ENCODE measurements around the gene SOHLH1. TPM values are rescaled to one million over a fixed set of nuclear protein-coding genes. Genes with fewer than 3 reads are reported as not detected.

SOHLH1 gene
- total and polyA plus RNA-seq, 10 donors: 0.07 to 0.10 TPM; not detected in 8

- Histone ChIP-seq H3K4me3 (no peak overlapping the region), H3K27me3 (replicated peaks in 1 of 7) (peaks cover 0 to 36% (median 0%) of the 10 kb centered on the region in 7 donors), H3K4me1 (no peaks in the 10 kb centered on the region), H3K27ac (no peak overlapping the region), H3K36me3 (no peaks in the 10 kb centered on the region), H3K9me3 (peaks cover 0 to 10% (median 0%) of the 10 kb centered on the region in 8 donors)
- WGBS, 5 donors: 83 to 92% (median 85%) methylated on average over 10 of the region's 10 CpGs
- intact Hi-C loops (cut with DNase I; ENCODE audit: low total_unique reads): no loop called here
- DNase-seq: peak; percentile 40
- TF ChIP-seq POLR2A (IDR thresholded peaks at IDR 0.05): no peak
- no peak for TF ChIP-seq POLR2AphosphoS5 (IDR thresholded peaks at IDR 0.05)
- no peak for TF ChIP-seq CTCF (IDR thresholded peaks at IDR 0.05 in 8 of 11, conservative IDR thresholded peaks at IDR 0.05 in 3 of 11)
These were observed 35.0 kb downstream of the SOHLH1 start for GRCh38 chr9:135664266-135664665.

- Histone ChIP-seq H3K4me1 (no peaks in the 10 kb centered on the region), H3K36me3 (no peaks in the 10 kb centered on the region), H3K9me3 (peaks cover 0 to 5% (median 0%) of the 10 kb centered on the region in 8 donors), H3K27me3 (replicated peaks in 1 of 7) (peaks cover 0 to 36% (median 0%) of the 10 kb centered on the region in 7 donors), H3K4me3 (no peak overlapping the region), H3K27ac (no peak overlapping the region)
- TF ChIP-seq POLR2AphosphoS5 (IDR thresholded peaks at IDR 0.05): no peak
- TF ChIP-seq POLR2A (IDR thresholded peaks at IDR 0.05): no peak
- no peak for TF ChIP-seq CTCF (IDR thresholded peaks at IDR 0.05 in 8 of 11, conservative IDR thresholded peaks at IDR 0.05 in 3 of 11)
- peak; percentile 29 for DNase-seq
- intact Hi-C loops (cut with DNase I; ENCODE audit: low total_unique reads): no loop called here
- 79 to 93% (median 86%) methylated on average over 11 to 12 of the region's 12 CpGs for WGBS, 5 donors
These were observed 35.4 kb downstream of the SOHLH1 start for GRCh38 chr9:135663857-135664256.

GRCh38 chr9:135663451-135663770 is 35.9 kb downstream of the SOHLH1 start:
- intact Hi-C loops (cut with DNase I; ENCODE audit: low total_unique reads): no loop called here
- 45 to 68% (median 60%) methylated on average over 3 of the region's 3 CpGs for WGBS, 5 donors
- no peak for DNase-seq

More at GRCh38 chr9:135663451-135663770, 35.9 kb downstream of the SOHLH1 start:
- no peaks in the 10 kb centered on the region for H3K4me1 ChIP-seq
- H3K36me3 ChIP-seq: no peaks in the 10 kb centered on the region
- no peak overlapping the region for H3K27ac ChIP-seq
- peaks cover 0 to 36% (median 0%) of the 10 kb centered on the region in 7 donors for H3K27me3 ChIP-seq (replicated peaks in 1 of 7)
- TF ChIP-seq POLR2AphosphoS5 (IDR thresholded peaks at IDR 0.05) (no peak), POLR2A (IDR thresholded peaks at IDR 0.05) (no peak), CTCF (IDR thresholded peaks at IDR 0.05 in 8 of 11, conservative IDR thresholded peaks at IDR 0.05 in 3 of 11) (no peak)
- H3K9me3 ChIP-seq: peaks cover 0 to 1% (median 0%) of the 10 kb centered on the region in 8 donors
- H3K4me3 ChIP-seq: no peak overlapping the region

Measured in spleen (tissue), 11 donors.